ENCODE results near the gene OSMR.

DNA sequence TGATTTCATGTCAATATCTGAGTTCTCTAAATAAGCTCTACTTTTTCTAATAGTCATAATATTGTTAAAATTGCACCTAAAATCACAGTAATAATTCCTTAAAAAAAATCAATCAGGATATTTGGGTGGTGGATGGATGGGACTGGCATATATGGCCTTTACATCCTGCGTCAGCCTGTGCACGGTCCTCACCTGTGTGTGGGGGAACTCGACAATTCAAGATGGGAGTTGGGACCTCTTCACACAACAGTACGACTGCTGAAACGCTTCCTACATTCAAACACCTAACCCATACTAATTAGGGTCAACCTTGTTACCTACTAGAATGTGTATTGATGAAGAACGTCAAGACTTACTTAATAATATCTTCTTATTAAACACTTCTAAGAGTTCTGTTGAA lies 90.5 kb downstream of the OSMR start:
- no peak for TF ChIP-seq KLF10 (tag by site-specific recombination; IDR thresholded peaks at IDR 0.05)
- no peak for TF ChIP-seq ZNF184 (tag by site-specific recombination; IDR thresholded peaks at IDR 0.05)
- no peak for TF ChIP-seq TCF7L2 (IDR thresholded peaks at IDR 0.05; ENCODE audit: borderline replicate concordance, low read depth, low read length)
- no peak for TF ChIP-seq ZNF707 (tag by site-specific recombination; IDR thresholded peaks at IDR 0.05)
- TF ChIP-seq ZNF629 (tag by site-specific recombination; IDR thresholded peaks at IDR 0.05), result no peak
- TF ChIP-seq, protein P1, sequence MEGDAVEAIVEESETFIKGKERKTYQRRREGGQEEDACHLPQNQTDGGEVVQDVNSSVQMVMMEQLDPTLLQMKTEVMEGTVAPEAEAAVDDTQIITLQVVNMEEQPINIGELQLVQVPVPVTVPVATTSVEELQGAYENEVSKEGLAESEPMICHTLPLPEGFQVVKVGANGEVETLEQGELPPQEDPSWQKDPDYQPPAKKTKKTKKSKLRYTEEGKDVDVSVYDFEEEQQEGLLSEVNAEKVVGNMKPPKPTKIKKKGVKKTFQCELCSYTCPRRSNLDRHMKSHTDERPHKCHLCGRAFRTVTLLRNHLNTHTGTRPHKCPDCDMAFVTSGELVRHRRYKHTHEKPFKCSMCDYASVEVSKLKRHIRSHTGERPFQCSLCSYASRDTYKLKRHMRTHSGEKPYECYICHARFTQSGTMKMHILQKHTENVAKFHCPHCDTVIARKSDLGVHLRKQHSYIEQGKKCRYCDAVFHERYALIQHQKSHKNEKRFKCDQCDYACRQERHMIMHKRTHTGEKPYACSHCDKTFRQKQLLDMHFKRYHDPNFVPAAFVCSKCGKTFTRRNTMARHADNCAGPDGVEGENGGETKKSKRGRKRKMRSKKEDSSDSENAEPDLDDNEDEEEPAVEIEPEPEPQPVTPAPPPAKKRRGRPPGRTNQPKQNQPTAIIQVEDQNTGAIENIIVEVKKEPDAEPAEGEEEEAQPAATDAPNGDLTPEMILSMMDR (tag by site-specific recombination; IDR thresholded peaks at IDR 0.05), result no peak
- TF ChIP-seq ZNF416 (tag by site-specific recombination; IDR thresholded peaks at IDR 0.05), result no peak
- no peak for TF ChIP-seq ZNF624 (tag by site-specific recombination; IDR thresholded peaks at IDR 0.05)

Measured in HEK293 (cell line).